ENCODE data around the gene SNURF.
A peak's percentile ranks its signal among the peaks of the same experiment; 100 is the strongest.
"Not testable (repeated sequence)": the region's sequence is repeated elsewhere in the genome, so short reads cannot be mapped to it uniquely, and the experiment has no call there.

The SNURF gene

GRCh38 chr15:24954783-24955530, at the start of gene SNURF, which contains the start of gene SNRPN:
Gene SNURF (plus strand): TSS chr15:24954987. CDS start chr15:24955049, 62 bp downstream.
Gene SNRPN (plus strand): TSS chr15:24954987. CDS start chr15:24974454, 19,467 bp downstream.
- DNase-seq (ENCODE audit: low read depth), result peak; percentile 33

- DNase-seq (ENCODE audit: low read depth), result no peak
Observed at GRCh38 chr15:24916305-24917009, 38.3 kb upstream of the SNURF start.

- DNase-seq (ENCODE audit: low read depth), result no peak
Observed at GRCh38 chr15:24917431-24917830, 37.4 kb upstream of the SNURF start.

- no peak for DNase-seq (ENCODE audit: low read depth)
Observed at GRCh38 chr15:24919446-24919845, 35.3 kb upstream of the SNURF start.

GRCh38 chr15:24922781-24923180, 32.0 kb upstream of the SNURF start:
- not testable (repeated sequence) for DNase-seq (ENCODE audit: low read depth)

- DNase-seq (ENCODE audit: low read depth), result no peak
Observed at GRCh38 chr15:24924153-24924552, 30.6 kb upstream of the SNURF start.

GRCh38 chr15:24924621-24925020, 30.2 kb upstream of the SNURF start:
- no peak for DNase-seq (ENCODE audit: low read depth)

GRCh38 chr15:24931874-24932732, 22.7 kb upstream of the SNURF start:
- not testable (repeated sequence) for DNase-seq (ENCODE audit: low read depth)

- no peak for DNase-seq (ENCODE audit: low read depth)
Observed at GRCh38 chr15:24933716-24934115, 21.1 kb upstream of the SNURF start.

- DNase-seq (ENCODE audit: low read depth), result not testable (repeated sequence)
Observed at GRCh38 chr15:24938224-24938623, 16.6 kb upstream of the SNURF start.

GRCh38 chr15:24940236-24940635, 14.6 kb upstream of the SNURF start:
- no peak for DNase-seq (ENCODE audit: low read depth)

GRCh38 chr15:24943361-24943760, 11.4 kb upstream of the SNURF start:
- no peak for DNase-seq (ENCODE audit: low read depth)

GRCh38 chr15:24944954-24945353, 9.8 kb upstream of the SNURF start:
- DNase-seq (ENCODE audit: low read depth), result no peak

GRCh38 chr15:24945711-24946110, 9.1 kb upstream of the SNURF start:
- no peak for DNase-seq (ENCODE audit: low read depth)

- DNase-seq (ENCODE audit: low read depth), result no peak
Observed at GRCh38 chr15:24948495-24948894, 6.3 kb upstream of the SNURF start.

GRCh38 chr15:24955531-24955921, 739 bp downstream of the SNURF start:
- no peak for DNase-seq (ENCODE audit: low read depth)

- DNase-seq (ENCODE audit: low read depth), result peak; percentile 46
Observed at GRCh38 chr15:24956111-24956838, 1.5 kb downstream of the SNURF start.

- no peak for DNase-seq (ENCODE audit: low read depth)
Observed at GRCh38 chr15:24957691-24958090, 2.9 kb downstream of the SNURF start.

GRCh38 chr15:24961967-24962366, 7.2 kb downstream of the SNURF start:
- DNase-seq (ENCODE audit: low read depth), result no peak

GRCh38 chr15:24962880-24963279, 8.1 kb downstream of the SNURF start:
- no peak for DNase-seq (ENCODE audit: low read depth)

GRCh38 chr15:24966364-24967103, 11.7 kb downstream of the SNURF start:
- no peak for DNase-seq (ENCODE audit: low read depth)
